ENCODE results near the gene LGI4. TPM values are rescaled to one million over a fixed set of nuclear protein-coding genes. Genes with fewer than 3 reads are reported as not detected.

LGI4 gene
- total RNA-seq, 1 experiment from 2014 or later, result not detected

- no peaks in the 10 kb centered on the region for H3K36me3 ChIP-seq (ENCODE audit: insufficient read depth, low read length, poor library complexity, severe bottlenecking)
- H3K27ac ChIP-seq (ENCODE audit: low read depth, low read length, poor library complexity, severe bottlenecking), result no peak overlapping the region
- intact Hi-C loops (cut with micrococcal nuclease; ENCODE audit: unreplicated experiment), result no loop called here
- CTCF ChIA-PET, result no interaction called here
- POLR2A ChIA-PET (ENCODE audit: low non-redundant PET), result no interaction called here
- no peak for DNase-seq (ENCODE audit: low spot score)
- TF ChIP-seq EZH2 (IDR thresholded peaks at IDR 0.05; ENCODE audit: borderline replicate concordance, low read depth, low read length, poor library complexity, severe bottlenecking), result no peak
- TF ChIP-seq, protein P1, sequence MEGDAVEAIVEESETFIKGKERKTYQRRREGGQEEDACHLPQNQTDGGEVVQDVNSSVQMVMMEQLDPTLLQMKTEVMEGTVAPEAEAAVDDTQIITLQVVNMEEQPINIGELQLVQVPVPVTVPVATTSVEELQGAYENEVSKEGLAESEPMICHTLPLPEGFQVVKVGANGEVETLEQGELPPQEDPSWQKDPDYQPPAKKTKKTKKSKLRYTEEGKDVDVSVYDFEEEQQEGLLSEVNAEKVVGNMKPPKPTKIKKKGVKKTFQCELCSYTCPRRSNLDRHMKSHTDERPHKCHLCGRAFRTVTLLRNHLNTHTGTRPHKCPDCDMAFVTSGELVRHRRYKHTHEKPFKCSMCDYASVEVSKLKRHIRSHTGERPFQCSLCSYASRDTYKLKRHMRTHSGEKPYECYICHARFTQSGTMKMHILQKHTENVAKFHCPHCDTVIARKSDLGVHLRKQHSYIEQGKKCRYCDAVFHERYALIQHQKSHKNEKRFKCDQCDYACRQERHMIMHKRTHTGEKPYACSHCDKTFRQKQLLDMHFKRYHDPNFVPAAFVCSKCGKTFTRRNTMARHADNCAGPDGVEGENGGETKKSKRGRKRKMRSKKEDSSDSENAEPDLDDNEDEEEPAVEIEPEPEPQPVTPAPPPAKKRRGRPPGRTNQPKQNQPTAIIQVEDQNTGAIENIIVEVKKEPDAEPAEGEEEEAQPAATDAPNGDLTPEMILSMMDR (conservative IDR thresholded peaks at IDR 0.05; ENCODE audit: low read depth, low read length), result no peak
- no TSS peak for BruUV-seq (replicated peaks)
- no peaks in the 10 kb centered on the region for H3K4me1 ChIP-seq (ENCODE audit: insufficient read depth, low read length, poor library complexity, severe bottlenecking)
- no peaks in the 10 kb centered on the region for H3K27me3 ChIP-seq (replicated peaks; ENCODE audit: insufficient read depth, low read depth, low read length, poor library complexity)
- H3K9me3 ChIP-seq (ENCODE audit: low read depth, low read length, poor library complexity, severe bottlenecking), result no peaks in the 10 kb centered on the region
- H3K4me3 ChIP-seq (ENCODE audit: low read depth, low read length, poor library complexity, severe bottlenecking), result no peak overlapping the region
These were observed 45.0 kb upstream of the LGI4 start for GRCh38 chr19:35179830-35180229.

DNA sequence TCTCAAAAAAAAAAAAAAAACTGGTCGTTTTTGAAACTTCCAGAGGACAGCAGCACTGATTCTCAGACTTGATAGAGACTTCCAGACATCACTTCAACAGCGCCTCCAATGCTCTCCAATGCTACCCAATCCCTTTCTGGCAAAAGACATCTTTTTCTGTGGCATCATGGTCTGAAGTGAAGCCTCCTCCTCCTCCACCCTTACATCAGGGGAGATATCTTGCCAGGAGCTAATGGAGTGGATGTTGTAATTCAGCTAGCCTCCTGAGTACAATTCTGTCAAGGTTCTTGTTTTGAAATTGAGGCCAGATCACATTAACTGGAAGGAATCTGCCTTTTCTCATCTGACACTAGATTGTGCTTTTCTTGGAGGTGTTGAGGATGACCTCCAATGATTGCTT, 43.8 kb upstream of the LGI4 start:
- Histone ChIP-seq H3K27ac (ENCODE audit: low read depth, low read length, poor library complexity, severe bottlenecking) (no peak overlapping the region), H3K4me1 (ENCODE audit: insufficient read depth, low read length, poor library complexity, severe bottlenecking) (no peaks in the 10 kb centered on the region), H3K27me3 (replicated peaks; ENCODE audit: insufficient read depth, low read depth, low read length, poor library complexity) (no peaks in the 10 kb centered on the region), H3K36me3 (ENCODE audit: insufficient read depth, low read length, poor library complexity, severe bottlenecking) (no peaks in the 10 kb centered on the region), H3K4me3 (ENCODE audit: low read depth, low read length, poor library complexity, severe bottlenecking) (no peak overlapping the region), H3K9me3 (ENCODE audit: low read depth, low read length, poor library complexity, severe bottlenecking) (no peaks in the 10 kb centered on the region)
- ChIA-PET CTCF (no interaction called here), POLR2A (ENCODE audit: low non-redundant PET) (no interaction called here)
- TF ChIP-seq, protein P1 (conservative IDR thresholded peaks at IDR 0.05; ENCODE audit: low read depth, low read length), result no peak
- no peak for TF ChIP-seq EZH2 (IDR thresholded peaks at IDR 0.05; ENCODE audit: borderline replicate concordance, low read depth, low read length, poor library complexity, severe bottlenecking)
- DNase-seq (ENCODE audit: low spot score), result no peak
- BruUV-seq (replicated peaks), result no TSS peak
- intact Hi-C loops (cut with micrococcal nuclease; ENCODE audit: unreplicated experiment), result no loop called here

DNA sequence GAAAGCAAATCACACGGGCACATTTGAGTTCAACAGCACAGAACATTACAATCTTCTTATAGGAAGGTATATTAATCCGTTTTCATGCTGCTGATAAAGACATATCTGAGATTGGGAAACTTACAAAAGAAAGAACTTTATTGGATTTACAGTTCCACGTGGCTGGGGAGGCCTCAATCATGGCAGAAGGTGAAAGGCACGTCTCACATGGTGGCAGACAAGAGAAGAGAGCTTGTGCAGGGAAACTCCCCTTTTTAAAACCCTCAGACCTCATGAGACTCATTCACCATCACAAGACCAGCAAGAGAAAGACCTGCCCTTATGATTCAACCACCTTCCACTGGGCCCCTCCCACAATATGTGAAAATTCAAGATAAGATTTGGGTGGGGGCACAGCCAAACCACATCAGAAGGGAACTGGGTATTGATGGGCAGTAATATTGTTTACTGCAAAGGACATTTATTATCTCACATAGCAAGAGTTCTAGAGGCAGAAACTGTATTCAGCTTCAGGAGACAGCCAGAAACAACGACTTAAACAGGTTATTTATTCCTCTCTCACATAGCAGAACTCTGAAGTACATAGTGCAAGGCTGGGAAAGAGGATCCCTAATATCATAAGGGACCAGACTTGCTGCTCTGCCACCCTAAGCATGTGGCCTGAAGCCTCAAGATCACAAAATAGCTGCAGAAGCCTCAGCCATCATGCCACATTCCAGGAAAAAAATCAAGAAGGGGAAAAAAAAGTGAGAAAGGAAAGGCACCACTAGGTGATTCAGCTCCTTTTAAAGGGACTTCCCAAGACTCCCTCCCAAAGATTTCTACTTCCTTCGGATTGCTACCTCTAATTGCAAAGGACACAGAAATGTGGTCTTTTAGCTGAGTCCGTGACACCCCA, 42.8 kb upstream of the LGI4 start:
- ChIA-PET CTCF (no interaction called here), POLR2A (ENCODE audit: low non-redundant PET) (interaction anchor here (0.5 kb wide), 1 partner anchor 13 kb away, joined by 3 read pairs; no protein-coding TSS in a partner anchor)

More for the DNA sequence above, 42.8 kb upstream of the LGI4 start:
- DNase-seq (ENCODE audit: low spot score), result no peak
- no peak overlapping the region for H3K4me3 ChIP-seq (ENCODE audit: low read depth, low read length, poor library complexity, severe bottlenecking)
- no peak for TF ChIP-seq EZH2 (IDR thresholded peaks at IDR 0.05; ENCODE audit: borderline replicate concordance, low read depth, low read length, poor library complexity, severe bottlenecking)
- TF ChIP-seq, protein P1 (conservative IDR thresholded peaks at IDR 0.05; ENCODE audit: low read depth, low read length), result no peak
- no peak overlapping the region for H3K27ac ChIP-seq (ENCODE audit: low read depth, low read length, poor library complexity, severe bottlenecking)
- H3K4me1 ChIP-seq (ENCODE audit: insufficient read depth, low read length, poor library complexity, severe bottlenecking), result no peaks in the 10 kb centered on the region
- no peaks in the 10 kb centered on the region for H3K36me3 ChIP-seq (ENCODE audit: insufficient read depth, low read length, poor library complexity, severe bottlenecking)
- intact Hi-C loops (cut with micrococcal nuclease; ENCODE audit: unreplicated experiment), result no loop called here
- no TSS peak for BruUV-seq (replicated peaks)
- H3K9me3 ChIP-seq (ENCODE audit: low read depth, low read length, poor library complexity, severe bottlenecking), result no peaks in the 10 kb centered on the region
- H3K27me3 ChIP-seq (replicated peaks; ENCODE audit: insufficient read depth, low read depth, low read length, poor library complexity), result no peaks in the 10 kb centered on the region

Data from A673 (cell line).